Measurements from ENCODE around the gene TIPIN. TPM values are rescaled to one million over a fixed set of nuclear protein-coding genes. Genes with fewer than 3 reads are reported as not detected.

The TIPIN gene
- total RNA-seq, 1 donor from 2014 or later = 9.5 TPM

DNA sequence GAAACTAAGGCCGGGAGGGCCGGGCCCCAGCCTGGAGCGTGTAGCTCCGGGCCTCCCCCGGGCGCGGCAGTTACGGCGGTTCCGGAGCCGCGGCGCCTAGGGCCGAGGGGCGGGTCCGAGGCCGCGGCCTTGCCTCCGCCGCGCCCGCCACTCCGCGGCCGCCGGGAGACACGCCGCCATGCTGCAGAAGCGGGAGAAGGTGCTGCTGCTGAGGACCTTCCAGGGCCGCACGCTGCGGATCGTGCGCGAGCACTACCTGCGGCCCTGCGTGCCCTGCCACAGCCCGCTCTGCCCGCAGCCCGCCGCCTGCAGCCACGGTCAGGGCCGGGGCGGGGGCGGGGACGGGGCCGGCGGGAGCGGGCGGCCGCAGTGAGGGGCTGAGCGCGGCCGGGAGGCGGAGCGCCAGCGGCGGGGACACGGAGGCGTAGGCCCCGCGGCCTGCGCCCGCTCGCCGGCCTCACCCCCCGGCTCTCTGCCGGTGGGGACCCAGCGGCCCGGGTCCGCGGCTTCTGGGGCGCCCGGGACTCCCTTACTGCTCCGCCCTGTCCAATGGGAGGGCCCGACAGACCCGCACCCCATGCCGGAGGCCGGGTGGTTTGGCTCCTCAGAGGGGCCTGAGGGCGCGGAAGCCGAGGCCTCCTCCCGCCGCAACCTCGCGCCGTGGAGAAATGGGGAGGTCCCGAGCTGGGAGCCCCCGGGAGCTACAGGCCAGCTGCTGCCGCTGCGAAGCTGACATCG lies 62.9 kb downstream of the TIPIN start, which contains the start of gene DIS3L:
Gene DIS3L, plus strand, starts transcription at position 150 of the 738 bp plus-strand sequence. Its CDS starts 29 bp downstream, at position 179.
- DNase-seq (ENCODE audit: low spot score in 2 of 2, unreplicated experiment in 2 of 2) = peak; percentile 36 to 67
- Mint-ChIP-seq H3K36me3 (peaks cover 9% of the 10 kb centered on the region), H3K27me3 (ENCODE audit: low read depth) (no peaks in the 10 kb centered on the region), H3K27ac (peak within 1 kb of the TSS; percentile 96), H3K4me3 (peak within 1 kb of the TSS; percentile 76), H3K4me1 (peaks cover 34% of the 10 kb centered on the region), H3K9me3 (no peaks in the 10 kb centered on the region)
- TF ChIP-seq, protein P1, sequence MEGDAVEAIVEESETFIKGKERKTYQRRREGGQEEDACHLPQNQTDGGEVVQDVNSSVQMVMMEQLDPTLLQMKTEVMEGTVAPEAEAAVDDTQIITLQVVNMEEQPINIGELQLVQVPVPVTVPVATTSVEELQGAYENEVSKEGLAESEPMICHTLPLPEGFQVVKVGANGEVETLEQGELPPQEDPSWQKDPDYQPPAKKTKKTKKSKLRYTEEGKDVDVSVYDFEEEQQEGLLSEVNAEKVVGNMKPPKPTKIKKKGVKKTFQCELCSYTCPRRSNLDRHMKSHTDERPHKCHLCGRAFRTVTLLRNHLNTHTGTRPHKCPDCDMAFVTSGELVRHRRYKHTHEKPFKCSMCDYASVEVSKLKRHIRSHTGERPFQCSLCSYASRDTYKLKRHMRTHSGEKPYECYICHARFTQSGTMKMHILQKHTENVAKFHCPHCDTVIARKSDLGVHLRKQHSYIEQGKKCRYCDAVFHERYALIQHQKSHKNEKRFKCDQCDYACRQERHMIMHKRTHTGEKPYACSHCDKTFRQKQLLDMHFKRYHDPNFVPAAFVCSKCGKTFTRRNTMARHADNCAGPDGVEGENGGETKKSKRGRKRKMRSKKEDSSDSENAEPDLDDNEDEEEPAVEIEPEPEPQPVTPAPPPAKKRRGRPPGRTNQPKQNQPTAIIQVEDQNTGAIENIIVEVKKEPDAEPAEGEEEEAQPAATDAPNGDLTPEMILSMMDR (IDR thresholded peaks at IDR 0.05; ENCODE audit: unreplicated experiment) = no peak

DNA sequence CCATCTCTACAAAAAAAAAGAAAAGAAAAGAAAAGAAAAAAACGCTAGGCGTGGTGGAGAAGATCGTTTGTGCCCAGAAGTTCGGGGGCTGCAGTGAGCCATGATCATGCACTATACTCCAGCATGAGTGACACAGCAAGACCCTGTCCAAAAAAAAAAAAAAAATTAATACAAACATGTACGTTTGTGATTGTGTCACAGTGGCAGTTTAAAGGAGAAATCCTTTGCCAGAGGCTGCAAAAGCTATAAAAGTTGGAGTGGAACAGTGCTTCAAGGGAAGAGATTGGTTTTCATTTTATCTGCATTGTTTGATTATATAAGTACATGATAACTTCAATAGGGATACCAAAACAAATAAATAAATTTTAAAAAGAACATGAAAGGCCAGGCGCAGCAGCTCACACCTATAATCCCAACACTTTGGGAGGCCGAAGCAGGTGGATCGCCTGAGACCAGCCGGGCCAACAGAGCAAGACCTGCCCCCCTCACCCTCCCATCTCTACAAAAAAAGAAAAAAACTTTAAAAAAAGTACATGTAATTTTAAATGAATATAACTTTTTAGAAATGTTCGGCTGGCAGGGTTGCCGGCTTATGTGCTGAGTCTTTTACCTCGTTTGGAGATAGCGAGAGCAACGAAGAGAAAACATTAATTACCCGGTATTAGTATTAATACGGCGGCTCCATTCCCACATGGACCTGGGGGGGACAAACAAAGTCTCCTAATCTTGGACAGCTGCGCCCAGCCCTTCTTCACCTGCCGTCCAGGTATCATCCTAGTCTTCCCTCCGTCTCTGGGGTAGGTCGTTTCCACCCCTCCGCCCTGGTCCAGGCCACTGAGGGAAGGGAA lies 63.7 kb downstream of the TIPIN start:
- Mint-ChIP-seq H3K27ac (peak overlapping the region; percentile 87), H3K4me3 (peak overlapping the region; percentile 67), H3K4me1 (peaks cover 34% of the 10 kb centered on the region), H3K36me3 (peaks cover 7% of the 10 kb centered on the region), H3K9me3 (no peaks in the 10 kb centered on the region), H3K27me3 (ENCODE audit: low read depth) (no peaks in the 10 kb centered on the region)
- no peak for DNase-seq (ENCODE audit: low spot score in 2 of 2, unreplicated experiment in 2 of 2)
- TF ChIP-seq, protein P1 (IDR thresholded peaks at IDR 0.05; ENCODE audit: unreplicated experiment) = no peak

DNA sequence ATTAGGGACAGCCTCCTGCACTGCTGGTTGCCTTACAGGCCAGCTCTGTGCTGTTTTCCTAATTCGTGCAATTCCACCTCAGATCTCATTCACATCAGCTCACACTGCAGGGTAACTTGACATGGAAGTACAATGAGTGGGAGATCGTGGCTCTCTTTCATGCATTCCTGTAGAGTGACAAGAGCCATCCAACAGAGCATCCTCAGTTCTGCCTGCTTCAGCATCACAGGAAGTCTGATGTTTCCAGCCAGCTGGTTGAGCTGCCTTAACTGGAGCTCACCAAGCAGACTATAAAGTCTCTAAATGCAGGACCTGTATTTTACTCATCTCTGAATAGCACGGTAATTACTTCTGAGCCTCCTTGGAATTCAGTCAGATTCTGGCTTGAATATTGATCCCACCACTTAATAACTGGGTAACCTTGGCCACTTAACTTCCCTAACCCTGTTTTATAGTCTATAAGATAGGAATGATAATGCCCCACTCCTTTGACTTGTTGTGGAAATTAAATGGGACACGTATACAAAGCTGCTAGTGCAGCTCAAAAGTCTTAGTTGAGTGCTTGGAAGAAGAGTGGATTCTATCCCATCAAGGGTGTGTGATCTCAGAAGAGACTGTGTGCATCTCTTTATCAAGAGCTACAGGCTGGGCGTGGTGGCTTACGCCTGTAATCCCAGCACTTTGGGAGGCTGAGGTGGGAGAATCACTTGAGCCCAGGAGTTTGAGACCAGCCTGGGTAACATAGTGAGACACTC lies 64.5 kb downstream of the TIPIN start:
- no peak for DNase-seq (ENCODE audit: low spot score in 2 of 2, unreplicated experiment in 2 of 2)
- no peaks in the 10 kb centered on the region for H3K27me3 Mint-ChIP-seq (ENCODE audit: low read depth)
- H3K9me3 Mint-ChIP-seq = no peaks in the 10 kb centered on the region
- TF ChIP-seq, protein P1 (IDR thresholded peaks at IDR 0.05; ENCODE audit: unreplicated experiment) = no peak
- peaks cover 3% of the 10 kb centered on the region for H3K36me3 Mint-ChIP-seq
- H3K4me1 Mint-ChIP-seq = peaks cover 37% of the 10 kb centered on the region
- H3K27ac Mint-ChIP-seq = peak overlapping the region; percentile 87
- peak overlapping the region; percentile 67 for H3K4me3 Mint-ChIP-seq

DNA sequence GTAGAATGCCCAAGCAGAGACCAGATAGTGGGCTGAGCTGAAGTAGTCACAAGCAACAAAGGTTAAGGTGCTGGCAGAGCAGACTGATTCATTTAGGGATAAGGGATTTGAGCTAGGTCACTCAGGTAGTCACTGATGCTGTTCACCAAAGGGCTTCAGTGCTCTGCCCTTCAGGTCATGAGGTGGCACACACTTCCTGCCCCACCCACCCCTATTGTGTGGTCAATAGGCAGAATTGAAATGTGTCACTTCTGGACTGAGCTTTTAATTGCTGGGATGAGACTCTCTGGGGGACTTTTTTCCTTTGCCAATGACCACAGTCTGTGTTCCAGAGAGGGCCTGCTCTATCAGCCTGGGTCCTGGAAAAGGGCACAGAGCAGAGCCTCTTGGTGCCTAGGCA lies 66.0 kb downstream of the TIPIN start:
- peaks cover 31% of the 10 kb centered on the region for H3K4me1 Mint-ChIP-seq
- no peak overlapping the region for H3K4me3 Mint-ChIP-seq
- H3K27me3 Mint-ChIP-seq (ENCODE audit: low read depth) = no peaks in the 10 kb centered on the region
- no peak for DNase-seq (ENCODE audit: low spot score in 2 of 2, unreplicated experiment in 2 of 2)
- H3K27ac Mint-ChIP-seq = no peak overlapping the region
- H3K9me3 Mint-ChIP-seq = no peaks in the 10 kb centered on the region
- H3K36me3 Mint-ChIP-seq = no peaks in the 10 kb centered on the region
- TF ChIP-seq, protein P1 (IDR thresholded peaks at IDR 0.05; ENCODE audit: unreplicated experiment) = no peak

DNA sequence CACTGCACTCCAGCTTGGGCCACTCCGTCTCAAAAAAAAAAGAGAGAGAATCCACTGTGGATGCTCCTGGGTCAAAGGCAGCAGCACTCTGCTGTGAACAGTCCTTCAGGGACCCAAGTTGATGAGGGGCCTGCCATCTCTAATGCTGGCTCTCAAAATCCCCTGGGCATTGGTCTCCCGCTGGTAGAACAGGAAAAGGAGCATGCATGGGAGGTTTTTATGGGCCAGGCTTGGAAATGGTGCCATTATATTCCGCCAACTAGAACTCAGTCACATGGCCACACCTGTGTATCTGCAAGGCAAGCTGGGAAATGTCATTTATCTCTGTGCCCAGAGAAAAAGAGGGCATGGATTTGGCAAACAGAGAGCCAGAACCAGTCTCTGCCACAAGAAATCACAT lies 66.5 kb downstream of the TIPIN start:
- no peak for DNase-seq (ENCODE audit: low spot score in 2 of 2, unreplicated experiment in 2 of 2)
- peaks cover 27% of the 10 kb centered on the region for H3K4me1 Mint-ChIP-seq
- H3K4me3 Mint-ChIP-seq = no peak overlapping the region
- TF ChIP-seq, protein P1 (IDR thresholded peaks at IDR 0.05; ENCODE audit: unreplicated experiment) = no peak
- H3K27ac Mint-ChIP-seq = no peak overlapping the region
- H3K27me3 Mint-ChIP-seq (ENCODE audit: low read depth) = no peaks in the 10 kb centered on the region
- H3K36me3 Mint-ChIP-seq = no peaks in the 10 kb centered on the region
- no peaks in the 10 kb centered on the region for H3K9me3 Mint-ChIP-seq
